Effector memory CD8-positive, alpha-beta T cell (primary cell): ENCODE data around the gene COG3.
A peak's percentile ranks its signal among the peaks of the same experiment; 100 is the strongest.
"Not testable (repeated sequence)": the region's sequence is repeated elsewhere in the genome, so short reads cannot be mapped to it uniquely, and the experiment has no call there.

Experiments used
- ATAC-seq: fragments of 150-1000 bp; cut with Tn5 transposase; replicated peaks from 2 replicates; pipeline ENCODE4 v1.10.0; 2021; ENCODE audit warnings: mild to moderate bottlenecking, moderate library complexity
- DNase-seq, 3 experiments: peaks; one replicate each; pipeline ENCODE4 v3.0.0; 2021
- H3K27ac Mint-ChIP-seq, 2 donors: one replicate each; pipeline ENCODE4 v1.8.0; 2022; ENCODE audit warnings: mild to moderate bottlenecking in 2 of 2, mixed read lengths in 2 of 2, moderate library complexity in 2 of 2
- H3K27me3 Mint-ChIP-seq, 2 donors: one replicate each; pipeline ENCODE4 v1.8.0; 2022; ENCODE audit warnings: mixed read lengths in 2 of 2
- H3K36me3 Mint-ChIP-seq: one replicate; pipeline ENCODE4 v1.8.0; 2022; ENCODE audit warnings: mild to moderate bottlenecking, moderate library complexity, mixed read lengths; ENCODE audit not compliant: insufficient read depth
- H3K4me1 Mint-ChIP-seq, 2 donors: one replicate each; pipeline ENCODE4 v1.8.0; 2022; ENCODE audit warnings: low read depth in 2 of 2, mixed read lengths in 2 of 2
- H3K4me3 Mint-ChIP-seq, 2 donors: one replicate each; pipeline ENCODE4 v1.8.0; 2022; ENCODE audit warnings: mild to moderate bottlenecking in 2 of 2, mixed read lengths in 2 of 2, moderate library complexity in 2 of 2
- H3K9me3 Mint-ChIP-seq, 2 donors: one replicate each; pipeline ENCODE4 v1.8.0; 2022; ENCODE audit warnings: mixed read lengths in 2 of 2
- total RNA-seq, 9 experiments: gene quantifications; one replicate each; lab custom pipeline; 2026; lab: John Stamatoyannopoulos, UW

Gene COG3
- 71.9 to 142 (median 92.6) reads per million in 9 experiments for total RNA-seq

- peaks cover 33 to 42% of the 10 kb centered on the region in 2 donors for H3K4me1 Mint-ChIP-seq
These were observed at the start of gene COG3 for GRCh38 chr13:45464687-45465453. TSS of gene COG3 (plus strand) at chr13:45464939. CDS start at chr13:45465037, 98 bp downstream.

GRCh38 chr13:45415112-45415511, 49.6 kb upstream of the COG3 start:
- Mint-ChIP-seq H3K36me3 (peaks cover 30% of the 10 kb centered on the region), H3K27me3 (no peaks in the 10 kb centered on the region), H3K27ac (peak overlapping the region in 1 of 2 donors; percentile 49), H3K9me3 (no peaks in the 10 kb centered on the region), H3K4me3 (peak overlapping the region in 1 of 2 donors; percentile 22), H3K4me1 (peaks cover 15 to 28% of the 10 kb centered on the region in 2 donors)
- DNase-seq (no peak), ATAC-seq (no peak)

More at GRCh38 chr13:45464687-45465453, at the start of gene COG3:
- H3K9me3 Mint-ChIP-seq, result no peaks in the 10 kb centered on the region
- DNase-seq (peak; percentile 92 to 94 (median 93)), ATAC-seq (peak; percentile 93)
- no peaks in the 10 kb centered on the region for H3K27me3 Mint-ChIP-seq
- peak within 1 kb of the TSS; percentile 97 for H3K27ac Mint-ChIP-seq
- peak within 1 kb of the TSS; percentile 91 to 94 for H3K4me3 Mint-ChIP-seq
- H3K36me3 Mint-ChIP-seq, result peaks cover 14% of the 10 kb centered on the region

GRCh38 chr13:45416516-45417128, 48.1 kb upstream of the COG3 start:
- peaks cover 24% of the 10 kb centered on the region for H3K36me3 Mint-ChIP-seq
- no peaks in the 10 kb centered on the region for H3K9me3 Mint-ChIP-seq
- peaks cover 15 to 23% of the 10 kb centered on the region in 2 donors for H3K4me1 Mint-ChIP-seq
- DNase-seq (no peak), ATAC-seq (no peak)
- peak overlapping the region; percentile 97 for H3K4me3 Mint-ChIP-seq
- H3K27me3 Mint-ChIP-seq, result no peaks in the 10 kb centered on the region
- peak overlapping the region; percentile 98 to 99 for H3K27ac Mint-ChIP-seq

- DNase-seq (peak; percentile 84 to 87 (median 87)), ATAC-seq (peak; percentile 88)
- peaks cover 14 to 16% of the 10 kb centered on the region in 2 donors for H3K4me1 Mint-ChIP-seq
- H3K4me3 Mint-ChIP-seq, result peak within 1 kb of the TSS; percentile 97
- H3K27me3 Mint-ChIP-seq, result no peaks in the 10 kb centered on the region
- H3K36me3 Mint-ChIP-seq, result peaks cover 24% of the 10 kb centered on the region
- no peaks in the 10 kb centered on the region for H3K9me3 Mint-ChIP-seq
- H3K27ac Mint-ChIP-seq, result peak within 1 kb of the TSS; percentile 98 to 99
These were observed 46.8 kb upstream of the COG3 start, which contains the start of gene SLC25A30 for GRCh38 chr13:45417790-45418534. TSS of gene SLC25A30 (minus strand) at chr13:45418373. CDS start at chr13:45411425, 6,948 bp downstream.

- not testable (repeated sequence) for H3K27me3 Mint-ChIP-seq, H3K9me3 Mint-ChIP-seq, DNase-seq, ATAC-seq, H3K4me3 Mint-ChIP-seq
- peaks cover 24% of the 10 kb centered on the region for H3K36me3 Mint-ChIP-seq
- H3K27ac Mint-ChIP-seq, result peak overlapping the region; percentile 25 to 53
- peaks cover 14 to 16% of the 10 kb centered on the region in 2 donors for H3K4me1 Mint-ChIP-seq
These were observed 45.4 kb upstream of the COG3 start for GRCh38 chr13:45419389-45419788.

GRCh38 chr13:45419945-45420344, 44.8 kb upstream of the COG3 start:
- DNase-seq (no peak), ATAC-seq (no peak)
- H3K9me3 Mint-ChIP-seq, result no peaks in the 10 kb centered on the region
- no peaks in the 10 kb centered on the region for H3K27me3 Mint-ChIP-seq
- H3K27ac Mint-ChIP-seq, result peak overlapping the region; percentile 25 to 53
- H3K4me1 Mint-ChIP-seq, result peaks cover 13 to 14% of the 10 kb centered on the region in 2 donors
- peaks cover 24% of the 10 kb centered on the region for H3K36me3 Mint-ChIP-seq
- H3K4me3 Mint-ChIP-seq, result peak overlapping the region in 1 of 2 donors; percentile 29

- H3K27me3 Mint-ChIP-seq, result no peaks in the 10 kb centered on the region
- H3K36me3 Mint-ChIP-seq, result peaks cover 14% of the 10 kb centered on the region
- no peak overlapping the region for H3K4me3 Mint-ChIP-seq
- H3K27ac Mint-ChIP-seq, result no peak overlapping the region
- H3K4me1 Mint-ChIP-seq, result peaks cover 3 to 4% of the 10 kb centered on the region in 2 donors
- no peaks in the 10 kb centered on the region for H3K9me3 Mint-ChIP-seq
- DNase-seq (no peak), ATAC-seq (no peak)
These were observed 41.9 kb upstream of the COG3 start for GRCh38 chr13:45422731-45423292.

GRCh38 chr13:45426056-45426841, 38.5 kb upstream of the COG3 start:
- not testable (repeated sequence) for H3K36me3 Mint-ChIP-seq, H3K27me3 Mint-ChIP-seq, H3K9me3 Mint-ChIP-seq, H3K4me3 Mint-ChIP-seq, H3K27ac Mint-ChIP-seq, DNase-seq, H3K4me1 Mint-ChIP-seq
- ATAC-seq, result peak; percentile 51

GRCh38 chr13:45432737-45433380, 31.9 kb upstream of the COG3 start:
- Mint-ChIP-seq H3K36me3 (no peaks in the 10 kb centered on the region), H3K9me3 (no peaks in the 10 kb centered on the region), H3K4me3 (no peak overlapping the region), H3K27me3 (no peaks in the 10 kb centered on the region), H3K27ac (no peak overlapping the region), H3K4me1 (no peaks in the 10 kb centered on the region)
- DNase-seq (no peak), ATAC-seq (no peak)

- no peaks in the 10 kb centered on the region for H3K4me1 Mint-ChIP-seq
- DNase-seq, result no peak
- H3K4me3 Mint-ChIP-seq, result no peak overlapping the region
- H3K27me3 Mint-ChIP-seq, result no peaks in the 10 kb centered on the region
- no peaks in the 10 kb centered on the region for H3K9me3 Mint-ChIP-seq
- H3K36me3 Mint-ChIP-seq, result no peaks in the 10 kb centered on the region
- ATAC-seq, result no peak
- no peak overlapping the region for H3K27ac Mint-ChIP-seq
These were observed 31.4 kb upstream of the COG3 start for GRCh38 chr13:45433381-45433790.

GRCh38 chr13:45434556-45435371, 30.0 kb upstream of the COG3 start:
- Mint-ChIP-seq H3K9me3 (no peaks in the 10 kb centered on the region), H3K27ac (no peak overlapping the region), H3K4me1 (no peaks in the 10 kb centered on the region), H3K36me3 (no peaks in the 10 kb centered on the region), H3K27me3 (no peaks in the 10 kb centered on the region), H3K4me3 (no peak overlapping the region)
- DNase-seq (no peak), ATAC-seq (no peak)
